PC-9 (cell line): ENCODE results near the gene LRRFIP1.

Source experiments
- CTCF ChIP-seq: fragments of 200-600 bp; sonication (generic); conservative IDR thresholded peaks from 2 replicates; pipeline ENCODE4 v1.6.1; 2017; ENCODE audit warnings: mixed run types, antibody characterized with exemption, mild to moderate bottlenecking, moderate library complexity
- EZH2 ChIP-seq: fragments of 200-600 bp; sonication (generic); IDR thresholded peaks from 2 replicates; pipeline ENCODE4 v1.8.0; 2017; ENCODE audit warnings: antibody characterized with exemption, low read depth

GRCh38 chr2:237593036-237593435 lies 34.4 kb upstream of the LRRFIP1 start:
- TF ChIP-seq EZH2: no peak
- no peak for TF ChIP-seq CTCF
